Parathyroid adenoma (tissue), 2 donors: ENCODE measurements around the gene PTPN23.
A peak's percentile ranks its signal among the peaks of the same experiment; 100 is the strongest.

ENCODE experiments used
- H2AFZ ChIP-seq: fragments of 300-600 bp; sonication (generic); one replicate; pipeline ENCODE4 v1.7.0; 2017; ENCODE audit warnings: antibody characterized with exemption, mild to moderate bottlenecking
- H3K27ac ChIP-seq: fragments of 300-600 bp; sonication (generic); one replicate; pipeline ENCODE4 v1.7.0; 2017
- H3K27me3 ChIP-seq: fragments of 300-600 bp; sonication (generic); one replicate; pipeline ENCODE4 v1.7.0; 2017; ENCODE audit warnings: low read length; ENCODE audit not compliant: control insufficient read depth, insufficient read depth
- H3K36me3 ChIP-seq: fragments of 300-600 bp; sonication (generic); one replicate; pipeline ENCODE4 v1.7.0; 2017; ENCODE audit warnings: low read length; ENCODE audit not compliant: control insufficient read depth, insufficient read depth
- H3K4me1 ChIP-seq: fragments of 300-600 bp; sonication (generic); one replicate; pipeline ENCODE4 v1.7.0; 2017; ENCODE audit warnings: control low read depth
- H3K4me2 ChIP-seq: fragments of 300-600 bp; sonication (generic); one replicate; pipeline ENCODE4 v1.7.0; 2017; ENCODE audit warnings: low read length
- H3K4me3 ChIP-seq: fragments of 300-600 bp; sonication (generic); one replicate; pipeline ENCODE4 v1.7.0; 2017; ENCODE audit warnings: low read depth, low read length
- H3K79me2 ChIP-seq: fragments of 300-600 bp; sonication (generic); one replicate; pipeline ENCODE4 v1.7.0; 2017; ENCODE audit warnings: control low read depth
- H3K9ac ChIP-seq: fragments of 300-600 bp; sonication (generic); one replicate; pipeline ENCODE4 v1.7.0; 2017; ENCODE audit warnings: mild to moderate bottlenecking
- H3K9me3 ChIP-seq: fragments of 300-600 bp; sonication (generic); one replicate; pipeline ENCODE4 v1.7.0; 2017; ENCODE audit warnings: low read length; ENCODE audit not compliant: control insufficient read depth
- CTCF ChIP-seq: fragments of 300-600 bp; sonication (generic); IDR thresholded peaks from one replicate; pipeline ENCODE4 v1.7.0; 2017; ENCODE audit warnings: antibody characterized with exemption, mild to moderate bottlenecking
- donor health status: primary hyperparathyroidism.

Gene PTPN23

GRCh38 chr3:47434849-47435248, 54.0 kb downstream of the PTPN23 start:
- Histone ChIP-seq H3K9ac (no peak overlapping the region), H3K36me3 (no peaks in the 10 kb centered on the region)

GRCh38 chr3:47436180-47436579, 55.4 kb downstream of the PTPN23 start:
- Histone ChIP-seq H3K9me3 (no peaks in the 10 kb centered on the region), H3K4me1 (no peaks in the 10 kb centered on the region), H3K36me3 (no peaks in the 10 kb centered on the region), H3K4me2 (no peak overlapping the region), H3K27me3 (no peaks in the 10 kb centered on the region), H3K9ac (no peak overlapping the region), H2AFZ (no peak overlapping the region), H3K4me3 (no peak overlapping the region), H3K27ac (no peak overlapping the region), H3K79me2 (peaks cover 22% of the 10 kb centered on the region)
- TF ChIP-seq CTCF = no peak

More at GRCh38 chr3:47434849-47435248, 54.0 kb downstream of the PTPN23 start:
- Histone ChIP-seq H3K4me1 (no peaks in the 10 kb centered on the region), H3K27ac (no peak overlapping the region), H3K27me3 (no peaks in the 10 kb centered on the region), H2AFZ (no peak overlapping the region), H3K79me2 (peaks cover 29% of the 10 kb centered on the region), H3K4me3 (no peak overlapping the region), H3K9me3 (no peaks in the 10 kb centered on the region), H3K4me2 (no peak overlapping the region)
- TF ChIP-seq CTCF = no peak

GRCh38 chr3:47440131-47440530, 59.3 kb downstream of the PTPN23 start:
- peaks cover 16% of the 10 kb centered on the region for H3K79me2 ChIP-seq
- H3K9me3 ChIP-seq = no peaks in the 10 kb centered on the region
- no peaks in the 10 kb centered on the region for H3K27me3 ChIP-seq
- H3K4me3 ChIP-seq = no peak overlapping the region
- H3K9ac ChIP-seq = no peak overlapping the region
- H3K4me2 ChIP-seq = no peak overlapping the region
- no peak for TF ChIP-seq CTCF
- H3K36me3 ChIP-seq = no peaks in the 10 kb centered on the region
- peaks cover 8% of the 10 kb centered on the region for H3K4me1 ChIP-seq
- H2AFZ ChIP-seq = no peak overlapping the region
- H3K27ac ChIP-seq = no peak overlapping the region

GRCh38 chr3:47441796-47442551, 61.2 kb downstream of the PTPN23 start:
- peaks cover 8% of the 10 kb centered on the region for H3K4me1 ChIP-seq
- H3K9ac ChIP-seq = no peak overlapping the region
- TF ChIP-seq CTCF = no peak
- peaks cover 21% of the 10 kb centered on the region for H3K79me2 ChIP-seq
- no peaks in the 10 kb centered on the region for H3K27me3 ChIP-seq
- no peaks in the 10 kb centered on the region for H3K36me3 ChIP-seq
- H3K4me3 ChIP-seq = no peak overlapping the region
- H3K9me3 ChIP-seq = no peaks in the 10 kb centered on the region
- no peak overlapping the region for H3K27ac ChIP-seq
- no peak overlapping the region for H3K4me2 ChIP-seq
- no peak overlapping the region for H2AFZ ChIP-seq

GRCh38 chr3:47443611-47443995, 62.8 kb downstream of the PTPN23 start:
- TF ChIP-seq CTCF = no peak
- H3K27ac ChIP-seq = peak overlapping the region; percentile 5
- H3K4me1 ChIP-seq = peaks cover 8% of the 10 kb centered on the region
- no peak overlapping the region for H2AFZ ChIP-seq
- H3K4me2 ChIP-seq = no peak overlapping the region
- H3K4me3 ChIP-seq = no peak overlapping the region
- H3K27me3 ChIP-seq = no peaks in the 10 kb centered on the region
- H3K9ac ChIP-seq = no peak overlapping the region
- H3K79me2 ChIP-seq = peaks cover 27% of the 10 kb centered on the region
- no peaks in the 10 kb centered on the region for H3K36me3 ChIP-seq
- no peaks in the 10 kb centered on the region for H3K9me3 ChIP-seq
